GM18858 (cell line): ENCODE results near the gene RNU1-3.
"Not testable (repeated sequence)": the region's sequence is repeated elsewhere in the genome, so short reads cannot be mapped to it uniquely, and the experiment has no call there.

ENCODE experiments used
- ATAC-seq: cut with Tn5 transposase; IDR thresholded peaks from one replicate; pipeline ENCODE4 v1.9.1; 2021; ENCODE audit not compliant: unreplicated experiment

Gene RNU1-3

DNA sequence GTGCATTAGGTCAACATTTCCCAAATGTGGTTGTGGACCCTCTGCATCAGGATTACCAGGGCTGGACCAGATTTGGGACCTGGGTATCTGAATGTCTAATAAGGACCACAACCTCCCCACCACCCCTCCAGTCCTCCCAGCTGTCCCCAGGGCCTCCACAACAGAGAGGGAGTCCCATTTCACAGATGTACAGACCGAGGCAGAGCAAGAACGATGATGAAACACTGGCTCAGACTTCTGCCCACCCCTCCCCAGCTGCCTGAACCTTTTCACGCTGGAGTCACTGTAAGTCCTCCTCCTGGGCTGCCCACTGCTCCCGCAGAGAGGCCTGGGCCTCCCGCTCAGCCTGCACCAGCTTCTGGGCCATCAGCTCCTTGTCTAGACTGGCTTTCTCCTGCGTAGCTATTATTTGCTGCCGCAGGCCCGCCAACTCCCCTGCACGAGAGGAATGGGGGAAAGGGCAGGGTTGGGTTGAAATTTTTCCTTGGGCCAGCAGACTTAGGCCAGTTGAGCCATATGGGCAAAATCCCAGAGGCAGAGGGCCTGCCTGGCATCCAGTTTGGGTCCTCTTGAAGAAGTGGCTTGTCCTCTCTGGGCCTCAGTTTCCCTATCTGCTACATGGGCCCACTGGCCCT is 45.0 kb downstream of the RNU1-3 start:
- ATAC-seq, result not testable (repeated sequence)

DNA sequence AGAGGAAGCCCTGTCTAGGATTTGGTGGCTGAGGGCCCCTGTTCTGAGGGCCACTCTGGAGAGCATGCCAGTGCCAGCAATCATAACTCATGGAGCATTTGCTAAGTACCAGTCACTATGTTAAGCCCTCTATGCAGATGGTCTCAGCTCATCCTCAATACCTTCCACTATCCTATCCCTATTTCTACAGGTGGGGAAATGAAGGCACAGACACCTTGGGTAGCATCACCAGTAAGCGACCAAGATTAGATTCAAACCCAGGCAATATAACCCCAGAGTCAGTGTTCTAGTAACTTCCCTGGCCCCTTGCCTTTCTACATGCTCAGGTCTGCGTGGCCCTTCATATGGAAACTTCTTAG is 45.5 kb downstream of the RNU1-3 start:
- ATAC-seq, result no peak

DNA sequence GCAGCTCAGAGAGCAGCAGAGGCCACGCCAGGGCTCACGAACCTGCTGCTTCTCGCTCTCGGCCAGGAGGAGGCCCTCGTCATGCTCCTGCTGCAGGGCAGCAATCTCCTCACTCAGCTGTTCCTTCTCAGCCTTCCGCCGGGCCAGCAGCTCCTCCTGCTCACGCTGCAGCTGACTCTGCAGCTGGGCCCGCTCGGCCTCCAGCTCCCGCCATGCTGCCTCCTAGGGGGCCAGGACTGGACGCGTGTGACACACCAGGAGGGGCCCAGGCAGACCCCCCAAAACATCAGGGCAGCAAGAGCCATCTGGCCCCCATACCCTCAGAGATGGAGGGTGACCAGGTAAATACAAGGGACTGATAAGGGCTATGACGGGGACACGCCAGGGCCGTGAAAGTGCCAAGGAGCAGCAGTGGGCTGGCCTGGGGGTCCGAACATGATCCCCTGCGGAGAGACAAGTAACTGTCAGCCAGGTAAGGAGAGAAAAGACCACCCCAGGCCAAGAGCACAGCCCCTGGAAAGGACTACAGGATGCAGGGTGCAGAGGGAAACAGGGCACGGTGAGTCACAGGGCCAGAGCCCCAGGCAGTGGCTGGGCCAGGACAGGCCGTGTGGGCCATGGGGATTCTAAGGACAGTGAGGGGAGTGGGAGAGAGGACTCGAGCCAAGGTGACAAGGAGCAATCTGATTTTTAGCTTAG is 46.8 kb downstream of the RNU1-3 start:
- ATAC-seq, result not testable (repeated sequence)

DNA sequence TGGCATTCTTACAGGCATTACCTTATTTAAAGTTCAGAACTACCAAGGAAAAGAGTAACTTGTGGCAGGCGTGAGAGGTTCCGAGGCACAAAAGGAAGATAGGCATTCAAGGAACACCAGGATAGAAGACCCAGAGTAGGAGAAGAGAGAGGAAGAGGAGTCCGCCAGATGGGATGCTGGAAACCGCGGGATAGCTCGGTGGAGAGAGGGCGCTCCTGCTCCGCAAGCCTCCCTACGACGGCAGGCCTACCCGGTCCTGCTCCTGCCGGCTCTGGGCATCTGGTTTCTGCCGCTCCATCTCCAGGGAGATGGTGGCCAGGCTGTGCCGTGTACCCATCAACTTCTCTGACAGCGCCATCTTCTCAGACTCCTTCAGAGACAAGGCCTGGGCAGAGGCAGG is 48.0 kb downstream of the RNU1-3 start:
- no peak for ATAC-seq

DNA sequence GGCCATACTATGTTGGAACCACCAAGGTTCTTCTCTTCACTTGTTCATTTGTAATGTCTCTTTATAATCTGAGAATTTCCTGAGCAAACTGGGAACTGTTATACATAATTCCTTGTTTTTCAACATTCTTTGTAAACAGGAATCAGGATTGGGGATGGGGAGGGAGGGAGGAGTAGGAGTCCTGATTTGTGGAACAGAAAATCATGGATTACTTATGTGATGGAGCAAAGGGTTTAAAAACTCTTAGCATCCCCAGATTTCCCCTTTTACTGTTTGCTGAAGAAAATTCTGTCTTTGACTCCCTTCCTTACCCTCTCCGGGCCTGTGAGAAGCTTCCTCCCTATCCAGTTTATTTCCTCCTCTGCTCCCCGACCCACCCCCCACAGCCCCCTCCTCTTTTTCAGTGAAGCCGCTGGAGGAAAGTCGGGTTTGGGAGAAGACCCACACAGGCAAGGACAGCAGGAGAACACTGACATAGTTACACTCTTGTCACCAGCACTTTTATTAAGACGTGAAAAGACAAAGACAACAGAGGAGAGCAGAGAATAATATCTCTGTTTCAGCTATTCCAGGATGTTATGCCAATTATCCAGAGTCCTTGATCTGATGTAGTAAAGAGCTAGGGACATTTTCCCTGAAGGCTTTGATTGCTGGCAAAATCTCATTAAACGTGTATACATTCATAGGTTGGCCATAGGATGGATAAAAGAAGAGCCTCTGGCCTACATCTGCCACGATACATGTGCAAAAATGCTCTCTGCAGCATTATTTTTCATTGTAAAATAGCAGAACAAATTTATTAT is 48.8 kb downstream of the RNU1-3 start:
- ATAC-seq, result no peak

DNA sequence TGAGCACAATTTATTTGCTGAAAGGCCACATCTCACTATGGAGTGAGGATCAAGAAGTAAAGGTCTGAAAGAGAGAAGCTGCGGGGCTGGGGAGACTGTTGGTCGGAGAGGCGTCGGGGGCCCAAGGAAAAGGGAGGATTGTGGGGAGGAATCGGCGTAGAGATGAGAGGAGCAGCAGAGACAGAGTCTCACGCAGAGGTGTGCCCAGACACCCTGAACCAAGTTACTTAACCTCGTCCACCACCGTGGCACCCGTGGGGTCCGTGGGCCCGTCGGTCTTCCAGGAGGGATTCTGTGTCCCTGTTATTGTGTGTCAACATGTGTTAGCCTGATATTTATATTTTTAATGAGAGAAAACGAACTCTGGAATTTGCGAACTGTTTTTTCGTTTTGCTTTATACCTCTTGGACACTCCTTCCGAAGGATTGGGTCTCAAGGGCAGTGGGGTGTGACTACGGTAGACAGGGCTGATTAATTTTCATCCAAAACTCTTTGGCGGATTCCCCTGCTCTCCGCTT is 49.6 kb downstream of the RNU1-3 start:
- ATAC-seq, result no peak
